Gastrocnemius medialis (tissue), 4 donors: ENCODE results near the gene EVI5. TPM values are rescaled to one million over a fixed set of nuclear protein-coding genes. Genes with fewer than 3 reads are reported as not detected.

Source experiments
- ATAC-seq, 2 donors: fragments of 150-250 bp; one replicate each; pipeline ENCODE4 v1.9.1; 2016
- DNase-seq, 2 donors: peaks; one replicate each; pipeline ENCODE4 v3.0.0-alpha.2; 2019
- H3K27ac ChIP-seq, 4 donors: fragments of 200-600 bp; sonication (generic); 1 replicate in 1 of 4; 2 replicates in 3 of 4; pipeline ENCODE4 v1.5.1; 2016 to 2018; ENCODE audit warnings: mild to moderate bottlenecking in 2 of 4, moderate library complexity in 1 of 4
- H3K27me3 ChIP-seq, 3 donors: fragments of 200-600 bp; sonication (generic) in 2 of 3; 1 replicate in 1 of 3; 2 replicates in 2 of 3; pipeline versions ENCODE4 v1.5.1 to v1.6.0; 2016 to 2019; ENCODE audit warnings: mild to moderate bottlenecking in 1 of 3, moderate library complexity in 1 of 3
- H3K36me3 ChIP-seq, 2 donors: fragments of 200-600 bp; sonication (generic) in 1 of 2; one replicate each; pipeline ENCODE4 v1.5.1; 2017 to 2018
- H3K4me1 ChIP-seq, 2 donors: fragments of 200-600 bp; sonication (generic) in 1 of 2; one replicate each; pipeline ENCODE4 v1.5.1; 2016 to 2017; ENCODE audit warnings: mild to moderate bottlenecking in 2 of 2
- H3K4me3 ChIP-seq, 4 donors: fragments of 200-600 bp; sonication (generic) in 3 of 4; 1 replicate in 1 of 4; 2 replicates in 3 of 4; pipeline ENCODE4 v1.5.1; 2016 to 2019; ENCODE audit warnings: mild to moderate bottlenecking in 2 of 4
- H3K9me3 ChIP-seq, 3 donors: fragments of 200-600 bp; sonication (generic) in 2 of 3; 1 replicate in 1 of 3; 2 replicates in 2 of 3; pipeline ENCODE4 v1.5.1; 2016 to 2019
- POLR2A ChIP-seq, 2 donors: fragments of 450-650 bp; IDR thresholded peaks; one replicate each; pipeline ENCODE4 v1.6.1; 2017; ENCODE audit warnings: antibody characterized with exemption in 2 of 2, mild to moderate bottlenecking in 2 of 2, moderate library complexity in 2 of 2
- in situ Hi-C, 4 donors: fragments of 200-750 bp; cut with MboI; loops; one replicate each; pipeline versions ENCODE4 v1.15.0 to v1.8.0; 2017; ENCODE audit warnings: low sequenced_read_pairs in 4 of 4
- intact Hi-C: fragments of 100-400 bp; cut with DNase I; formaldehyde crosslinking; loops from one replicate; pipeline ENCODE4 v1.15.1; 2023; ENCODE audit warnings: low total_unique reads
- total RNA-seq, 4 donors: library from RNA; depleted of rRNA; stranded (reverse); fragments of >200 nt; gene quantifications; one replicate each; pipeline versions ENCODE4 v1.1.0 to v1.2.3, GENCODE V29; 2016
- TF ChIP-seq, protein P1 (sequence below), 5 experiments: fragments of 450-650 bp in 3 of 5; fragments of 200-600 bp in 2 of 5; sonication (generic) in 2 of 5; IDR thresholded peaks in 4 of 5; conservative IDR thresholded peaks in 1 of 5; 1 replicate in 4 of 5; 2 replicates in 1 of 5; pipeline ENCODE4 v1.5.1; 2016 to 2019; ENCODE audit warnings: antibody characterized with exemption in 5 of 5, mild to moderate bottlenecking in 3 of 5, moderate library complexity in 3 of 5

Gene EVI5
- total RNA-seq, 4 donors from 2014 or later: 4.6 to 12.5 (median 8.2) TPM

DNA sequence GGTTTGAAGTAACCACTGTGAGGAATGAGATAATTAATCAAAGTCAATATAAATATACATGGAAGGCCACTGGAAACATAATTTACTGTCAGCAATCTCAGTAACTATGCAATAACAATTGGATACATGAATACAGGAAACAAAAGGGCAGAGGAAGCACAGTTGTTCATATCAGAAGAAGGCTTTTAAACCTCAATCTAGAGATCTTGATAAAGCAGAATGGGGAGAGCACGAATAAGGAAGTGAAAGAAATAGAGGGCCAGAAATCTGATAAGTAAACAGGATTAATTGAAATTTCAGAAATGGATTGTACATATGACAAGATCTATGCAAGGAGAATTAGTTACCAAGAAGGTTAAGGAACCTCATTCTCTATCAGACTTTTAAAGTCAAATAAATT, 93.0 kb downstream of the EVI5 start:
- TF ChIP-seq, protein P1, sequence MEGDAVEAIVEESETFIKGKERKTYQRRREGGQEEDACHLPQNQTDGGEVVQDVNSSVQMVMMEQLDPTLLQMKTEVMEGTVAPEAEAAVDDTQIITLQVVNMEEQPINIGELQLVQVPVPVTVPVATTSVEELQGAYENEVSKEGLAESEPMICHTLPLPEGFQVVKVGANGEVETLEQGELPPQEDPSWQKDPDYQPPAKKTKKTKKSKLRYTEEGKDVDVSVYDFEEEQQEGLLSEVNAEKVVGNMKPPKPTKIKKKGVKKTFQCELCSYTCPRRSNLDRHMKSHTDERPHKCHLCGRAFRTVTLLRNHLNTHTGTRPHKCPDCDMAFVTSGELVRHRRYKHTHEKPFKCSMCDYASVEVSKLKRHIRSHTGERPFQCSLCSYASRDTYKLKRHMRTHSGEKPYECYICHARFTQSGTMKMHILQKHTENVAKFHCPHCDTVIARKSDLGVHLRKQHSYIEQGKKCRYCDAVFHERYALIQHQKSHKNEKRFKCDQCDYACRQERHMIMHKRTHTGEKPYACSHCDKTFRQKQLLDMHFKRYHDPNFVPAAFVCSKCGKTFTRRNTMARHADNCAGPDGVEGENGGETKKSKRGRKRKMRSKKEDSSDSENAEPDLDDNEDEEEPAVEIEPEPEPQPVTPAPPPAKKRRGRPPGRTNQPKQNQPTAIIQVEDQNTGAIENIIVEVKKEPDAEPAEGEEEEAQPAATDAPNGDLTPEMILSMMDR (IDR thresholded peaks at IDR 0.05 in 4 of 5, conservative IDR thresholded peaks at IDR 0.05 in 1 of 5): no peak
- no peak for TF ChIP-seq POLR2A (IDR thresholded peaks at IDR 0.05)
- peaks cover 3 to 4% of the 10 kb centered on the region in 2 donors for H3K4me1 ChIP-seq

DNA sequence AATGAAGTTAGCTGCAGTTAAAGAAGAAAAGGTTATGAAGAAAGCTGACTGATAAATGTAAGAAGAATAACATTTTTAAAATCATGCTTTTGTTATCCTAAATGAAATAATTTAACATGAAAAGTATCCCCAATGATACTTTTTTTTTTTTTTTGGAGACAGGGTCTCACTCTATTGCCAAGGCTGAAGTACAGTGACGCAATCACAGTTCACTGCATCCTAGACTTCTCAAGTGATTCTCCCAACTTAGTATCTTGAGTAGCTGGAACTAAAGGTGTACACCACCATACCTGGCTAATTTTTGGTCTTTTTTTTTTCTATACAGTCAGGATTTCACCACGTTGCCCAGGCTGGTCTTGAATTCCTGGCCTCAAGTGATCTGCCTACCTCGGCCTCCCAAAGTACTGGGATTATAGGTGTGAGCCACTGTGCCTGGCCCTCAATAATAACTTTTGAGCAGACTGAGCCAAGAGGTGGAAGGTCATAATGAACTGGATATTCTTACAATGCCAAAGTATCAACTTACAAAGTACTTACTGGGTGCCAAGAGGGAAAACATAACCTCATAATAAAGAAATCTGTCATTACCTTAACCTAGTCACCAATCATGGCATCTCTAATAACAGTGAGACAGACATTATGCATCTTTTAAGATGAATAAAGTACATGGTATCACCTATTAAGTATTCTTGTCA, 94.5 kb downstream of the EVI5 start:
- H3K9me3 ChIP-seq: no peaks in the 10 kb centered on the region
- peaks cover 0 to 36% of the 10 kb centered on the region in 2 donors for H3K36me3 ChIP-seq
- TF ChIP-seq, protein P1 (IDR thresholded peaks at IDR 0.05 in 4 of 5, conservative IDR thresholded peaks at IDR 0.05 in 1 of 5): no peak
- TF ChIP-seq POLR2A (IDR thresholded peaks at IDR 0.05): no peak
- H3K4me3 ChIP-seq: no peak overlapping the region
- in situ Hi-C loops: no loop called here
- intact Hi-C loops: no loop called here
- DNase-seq: no peak
- no peaks in the 10 kb centered on the region for H3K27me3 ChIP-seq
- H3K4me1 ChIP-seq: peaks cover 3 to 4% of the 10 kb centered on the region in 2 donors
- ATAC-seq: no peak
- H3K27ac ChIP-seq: no peak overlapping the region

More for the DNA sequence above, 93.0 kb downstream of the EVI5 start:
- H3K27ac ChIP-seq: no peak overlapping the region
- no peaks in the 10 kb centered on the region for H3K27me3 ChIP-seq
- DNase-seq (no peak), ATAC-seq (no peak)
- no peaks in the 10 kb centered on the region for H3K9me3 ChIP-seq
- no peak overlapping the region for H3K4me3 ChIP-seq
- peaks cover 0 to 47% of the 10 kb centered on the region in 2 donors for H3K36me3 ChIP-seq
- intact Hi-C loops: no loop called here
- in situ Hi-C loops: no loop called here

DNA sequence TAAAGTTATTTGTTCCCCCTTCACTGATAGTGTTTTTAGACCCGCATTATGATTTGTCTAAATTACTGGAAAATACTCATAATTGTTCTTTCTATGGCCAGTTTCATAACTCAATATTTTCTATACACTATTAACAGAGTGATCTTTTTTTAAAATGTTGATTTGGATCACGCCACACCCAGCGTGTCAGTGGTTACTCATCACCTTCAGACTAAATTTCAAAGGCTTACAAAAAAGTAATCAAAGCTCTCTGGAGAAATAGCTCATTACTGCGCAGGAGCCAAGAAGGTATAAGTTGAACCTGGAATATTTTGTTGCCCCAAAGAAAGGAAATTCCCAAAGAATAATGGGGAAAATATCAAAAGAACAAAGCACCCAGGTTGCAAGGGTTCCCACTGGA, 104.9 kb downstream of the EVI5 start:
- DNase-seq: no peak
- Histone ChIP-seq H3K27ac (no peak overlapping the region), H3K9me3 (no peaks in the 10 kb centered on the region), H3K4me1 (no peaks in the 10 kb centered on the region), H3K27me3 (no peaks in the 10 kb centered on the region), H3K4me3 (no peak overlapping the region), H3K36me3 (peaks cover 0 to 17% of the 10 kb centered on the region in 2 donors)
- TF ChIP-seq, protein P1 (IDR thresholded peaks at IDR 0.05 in 4 of 5, conservative IDR thresholded peaks at IDR 0.05 in 1 of 5): no peak
- TF ChIP-seq POLR2A (IDR thresholded peaks at IDR 0.05): no peak
- intact Hi-C loops (no loop called here), in situ Hi-C loops (no loop called here)
- ATAC-seq: no peak

DNA sequence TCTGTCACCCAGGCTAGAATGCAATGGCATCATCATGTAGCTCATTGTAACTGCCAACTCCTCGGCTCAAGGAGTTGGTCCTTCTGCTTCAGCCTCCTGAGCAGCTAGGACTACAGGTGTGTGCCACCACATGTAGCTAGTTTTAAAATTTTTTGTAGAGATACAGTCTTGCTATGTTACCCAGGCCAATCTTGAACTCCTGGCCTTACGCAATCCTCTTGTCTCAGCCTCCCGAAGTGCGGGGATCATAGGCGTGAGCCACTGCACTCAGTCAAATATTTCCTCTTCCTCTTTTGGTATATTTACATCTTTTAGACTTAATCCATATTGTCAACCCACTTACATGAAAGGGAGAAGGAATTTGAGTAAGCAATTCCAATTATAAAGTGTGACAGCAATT, 121.1 kb downstream of the EVI5 start:
- Histone ChIP-seq H3K4me3 (no peak overlapping the region), H3K27me3 (no peaks in the 10 kb centered on the region), H3K4me1 (no peaks in the 10 kb centered on the region), H3K9me3 (no peaks in the 10 kb centered on the region), H3K27ac (no peak overlapping the region), H3K36me3 (peaks cover 0 to 13% of the 10 kb centered on the region in 2 donors)
- intact Hi-C loops: no loop called here
- TF ChIP-seq, protein P1 (IDR thresholded peaks at IDR 0.05 in 4 of 5, conservative IDR thresholded peaks at IDR 0.05 in 1 of 5): no peak
- no peak for TF ChIP-seq POLR2A (IDR thresholded peaks at IDR 0.05)
- ATAC-seq: no peak
- in situ Hi-C loops: no loop called here
- no peak for DNase-seq
